Smooth muscle cell (in vitro differentiated cells): ENCODE measurements around the gene FNDC3B. TPM values are rescaled to one million over a fixed set of nuclear protein-coding genes. Genes with fewer than 3 reads are reported as not detected.

Experiments
- DNase-seq: peaks from one replicate; lab custom pipeline; 2025; ENCODE audit not compliant: unreplicated experiment; lab: John Stamatoyannopoulos, UW
- H2AFZ ChIP-seq: fragments of 200-600 bp; sonication (generic); 2 replicates; pipeline ENCODE4 v1.6.0; 2016; ENCODE audit warnings: antibody characterized with exemption, low read depth, mild to moderate bottlenecking
- H3F3A ChIP-seq: fragments of 200-600 bp; sonication (generic); 2 replicates; pipeline ENCODE4 v1.6.0; 2017; ENCODE audit warnings: antibody characterized with exemption, low read depth
- H3K27ac ChIP-seq: fragments of 200-600 bp; sonication (generic); 2 replicates; pipeline ENCODE4 v1.5.1; 2016; ENCODE audit warnings: low read depth, mild to moderate bottlenecking
- H3K27me3 ChIP-seq: fragments of 200-600 bp; sonication (generic); 2 replicates; pipeline ENCODE4 v1.6.1; 2016; ENCODE audit warnings: low read depth, mild to moderate bottlenecking
- H3K36me3 ChIP-seq: fragments of 200-600 bp; sonication (generic); 2 replicates; pipeline ENCODE4 v1.5.1; 2016; ENCODE audit warnings: low read depth
- H3K4me1 ChIP-seq: fragments of 200-600 bp; sonication (generic); 2 replicates; pipeline ENCODE4 v1.5.1; 2016; ENCODE audit warnings: low read depth
- H3K4me2 ChIP-seq: fragments of 200-600 bp; sonication (generic); 2 replicates; pipeline ENCODE4 v1.6.0; 2016; ENCODE audit warnings: mild to moderate bottlenecking
- H3K4me3 ChIP-seq: fragments of 200-600 bp; sonication (generic); 2 replicates; pipeline ENCODE4 v1.5.1; 2016; ENCODE audit warnings: mild to moderate bottlenecking
- H3K79me2 ChIP-seq: fragments of 200-600 bp; sonication (generic); 2 replicates; pipeline ENCODE4 v1.6.0; 2016; ENCODE audit warnings: low read depth, mild to moderate bottlenecking
- H3K9ac ChIP-seq: fragments of 200-600 bp; sonication (generic); 2 replicates; pipeline ENCODE4 v1.6.0; 2016; ENCODE audit warnings: low read depth
- H3K9me3 ChIP-seq: fragments of 200-600 bp; sonication (generic); replicated peaks from 2 replicates; pipeline ENCODE4 v1.5.1; 2016; ENCODE audit warnings: low read depth
- H4K20me1 ChIP-seq: fragments of 200-600 bp; sonication (generic); 2 replicates; pipeline ENCODE4 v1.6.0; 2016; ENCODE audit warnings: low read depth
- CTCF ChIP-seq: fragments of 200-600 bp; sonication (generic); IDR thresholded peaks from 2 replicates; pipeline ENCODE4 v1.5.1; 2017; ENCODE audit warnings: borderline replicate concordance, mild to moderate bottlenecking, antibody characterized with exemption; ENCODE audit not compliant: insufficient read depth, poor library complexity, severe bottlenecking
- WGBS: methylation state at CpG from one replicate; pipeline ENCODE4 v1.1.7; 2016; ENCODE audit warnings: low lambda C conversion rate; 5-methylcytosine and 5-hydroxymethylcytosine counted together
- polyA plus RNA-seq: library from polyadenylated mRNA; unstranded; fragments of >200 nt; fragmentation: Nextera tagmentation; extraction: Ambion mirVana; gene quantifications from 2 replicates; pipeline ENCODE4 v1.2.1, GENCODE V29; 2016
- total RNA-seq: library from RNA; depleted of rRNA; stranded (reverse); fragments of >200 nt; gene quantifications from 2 replicates; pipeline ENCODE4 v1.2.3, GENCODE V29; 2014

Gene FNDC3B
- total and polyA plus RNA-seq, 2 experiments from 2014 or later = 149 to 294 TPM

- no peak for TF ChIP-seq CTCF
- H3K9ac ChIP-seq = no peak overlapping the region
- no peaks in the 10 kb centered on the region for H3K9me3 ChIP-seq
- DNase-seq = no peak
- no peaks in the 10 kb centered on the region for H3K36me3 ChIP-seq
- peaks cover 74% of the 10 kb centered on the region for H4K20me1 ChIP-seq
- H3K27ac ChIP-seq = peak overlapping the region; percentile 99
- no peak overlapping the region for H3K4me3 ChIP-seq
- no peak overlapping the region for H2AFZ ChIP-seq
- peaks cover 92% of the 10 kb centered on the region for H3K79me2 ChIP-seq
- H3K4me2 ChIP-seq = peak overlapping the region; percentile 75
- WGBS = 72% methylated on average over 5 of the region's 5 CpGs
- peaks cover 62% of the 10 kb centered on the region for H3K4me1 ChIP-seq
- no peaks in the 10 kb centered on the region for H3K27me3 ChIP-seq
- H3F3A ChIP-seq = peaks cover 31% of the 10 kb centered on the region
Measured at GRCh38 chr3:172156586-172156955, 117.2 kb downstream of the FNDC3B start.

DNA sequence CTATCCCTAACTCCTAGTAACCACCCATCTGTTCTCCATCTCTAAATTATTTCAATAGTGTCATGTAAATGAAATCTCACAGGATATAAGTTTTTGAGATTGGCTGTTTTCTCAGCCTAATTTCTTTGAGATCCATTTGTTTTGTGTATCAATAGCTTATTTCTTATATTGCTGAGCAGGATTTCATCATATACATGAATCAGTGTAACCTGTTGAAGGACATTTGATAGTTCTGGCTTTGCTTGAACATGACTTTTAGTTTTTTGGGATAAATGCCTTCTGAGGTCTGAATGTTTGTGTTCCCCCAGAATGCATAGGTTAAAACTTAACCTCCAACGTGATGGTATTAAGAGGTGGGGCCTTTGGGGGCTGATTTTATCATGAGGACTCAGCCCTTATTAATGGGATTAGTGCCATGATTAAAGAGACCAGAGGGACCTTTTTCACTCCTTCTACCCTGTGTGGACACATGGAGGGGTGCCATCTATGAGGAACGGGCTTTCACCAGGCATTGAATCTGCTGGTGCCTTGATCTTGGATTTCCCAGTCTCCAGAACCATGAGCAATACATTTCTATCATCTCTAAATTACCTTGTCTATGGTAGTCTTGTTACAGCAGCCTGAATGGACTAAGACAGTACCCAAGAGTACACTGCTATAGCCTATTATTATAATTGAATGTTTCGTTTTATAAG lies 118.3 kb downstream of the FNDC3B start:
- peaks cover 82% of the 10 kb centered on the region for H4K20me1 ChIP-seq
- H3K9me3 ChIP-seq = no peaks in the 10 kb centered on the region
- no peak overlapping the region for H3K9ac ChIP-seq
- H3K36me3 ChIP-seq = no peaks in the 10 kb centered on the region
- H3K4me3 ChIP-seq = no peak overlapping the region
- peaks cover 92% of the 10 kb centered on the region for H3K79me2 ChIP-seq
- peak overlapping the region; percentile 99 for H3K27ac ChIP-seq
- no peak for DNase-seq
- WGBS = 86% methylated on average over 3 of the region's 3 CpGs
- H3K27me3 ChIP-seq = no peaks in the 10 kb centered on the region
- H2AFZ ChIP-seq = no peak overlapping the region
- peaks cover 20% of the 10 kb centered on the region for H3F3A ChIP-seq
- no peak overlapping the region for H3K4me2 ChIP-seq
- TF ChIP-seq CTCF = no peak
- H3K4me1 ChIP-seq = peaks cover 51% of the 10 kb centered on the region

DNA sequence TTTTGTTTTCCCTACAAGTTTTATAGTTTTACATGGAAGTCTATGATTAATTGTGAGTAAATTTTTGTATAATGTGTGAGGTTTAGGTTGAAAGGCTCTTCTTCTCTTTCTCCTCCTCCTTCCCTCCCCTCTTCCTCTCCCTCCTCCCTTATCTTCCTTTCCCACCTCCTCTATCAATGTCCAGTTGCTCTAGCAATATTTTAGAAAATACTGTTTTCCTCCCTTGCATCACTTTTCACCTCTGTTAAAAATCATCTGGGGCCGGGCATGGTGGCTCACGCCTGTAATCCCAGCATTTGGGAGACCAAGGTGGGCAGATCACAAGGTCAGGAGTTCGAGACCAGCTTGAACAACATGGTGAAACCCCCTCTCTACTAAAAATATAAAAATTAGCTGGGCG lies 119.4 kb downstream of the FNDC3B start:
- Histone ChIP-seq H3K9ac (no peak overlapping the region), H2AFZ (no peak overlapping the region), H3K4me1 (peaks cover 45% of the 10 kb centered on the region), H3K79me2 (peaks cover 100% of the 10 kb centered on the region), H3K27ac (peak overlapping the region; percentile 99), H3F3A (peaks cover 20% of the 10 kb centered on the region), H3K27me3 (no peaks in the 10 kb centered on the region), H3K9me3 (no peaks in the 10 kb centered on the region), H3K4me2 (peak overlapping the region; percentile 64), H3K4me3 (no peak overlapping the region), H4K20me1 (peaks cover 92% of the 10 kb centered on the region), H3K36me3 (no peaks in the 10 kb centered on the region)
- TF ChIP-seq CTCF = no peak
- no peak for DNase-seq
- 98% methylated on average over 4 of the region's 4 CpGs for whole genome bisulfite sequencing

- peak overlapping the region; percentile 64 for H3K4me2 ChIP-seq
- DNase-seq = no peak
- H3K9ac ChIP-seq = no peak overlapping the region
- no peaks in the 10 kb centered on the region for H3K36me3 ChIP-seq
- no peak for TF ChIP-seq CTCF
- peak overlapping the region; percentile 99 for H3K27ac ChIP-seq
- H4K20me1 ChIP-seq = peaks cover 98% of the 10 kb centered on the region
- peaks cover 100% of the 10 kb centered on the region for H3K79me2 ChIP-seq
- peaks cover 21% of the 10 kb centered on the region for H3F3A ChIP-seq
- no peaks in the 10 kb centered on the region for H3K27me3 ChIP-seq
- H3K4me3 ChIP-seq = no peak overlapping the region
- WGBS = 74% methylated on average over 1 of the region's 1 CpG
- H3K9me3 ChIP-seq = no peaks in the 10 kb centered on the region
- H2AFZ ChIP-seq = no peak overlapping the region
- H3K4me1 ChIP-seq = peaks cover 41% of the 10 kb centered on the region
Measured at GRCh38 chr3:172159376-172159775, 120.0 kb downstream of the FNDC3B start.
